GM21360 (cell line): ENCODE data around the gene CSTA.

Experiments
- ATAC-seq: cut with Tn5 transposase; IDR thresholded peaks from one replicate; pipeline ENCODE4 v1.9.1; 2021; ENCODE audit warnings: mild to moderate bottlenecking, moderate library complexity; ENCODE audit not compliant: unreplicated experiment

The CSTA gene

GRCh38 chr3:122374034-122374433 lies 49.0 kb downstream of the CSTA start:
- ATAC-seq: no peak

GRCh38 chr3:122377975-122378374 lies 52.9 kb downstream of the CSTA start:
- ATAC-seq: no peak

GRCh38 chr3:122382888-122383666 lies 58.0 kb downstream of the CSTA start, which contains the start of gene MIX23:
Gene MIX23, minus strand, starts transcription at chr3:122383231. Its CDS starts 7 bp downstream, at chr3:122383224.
- peak; percentile 43 for ATAC-seq

- peak; percentile 92 for ATAC-seq
Measured at GRCh38 chr3:122383771-122384697, 59.0 kb downstream of the CSTA start, which contains the start of gene FAM162A. Gene FAM162A, plus strand, starts transcription at chr3:122384182. Its CDS starts 84 bp downstream, at chr3:122384266.

- ATAC-seq: no peak
Measured at GRCh38 chr3:122387709-122388108, 62.7 kb downstream of the CSTA start.

GRCh38 chr3:122389197-122389596 lies 64.1 kb downstream of the CSTA start:
- no peak for ATAC-seq

- no peak for ATAC-seq
Measured at GRCh38 chr3:122389892-122390291, 64.8 kb downstream of the CSTA start.

GRCh38 chr3:122390665-122391064 lies 65.6 kb downstream of the CSTA start:
- no peak for ATAC-seq
